H1 (cell line): ENCODE measurements around the gene TASOR2.

Experiments
- CTCF ChIP-seq, 3 experiments: IDR thresholded peaks; 1 replicate in 2 of 3; 2 replicates in 1 of 3; pipeline versions ENCODE4 v1.5.1 to v1.6.1; 2011; ENCODE audit warnings: low read length in 3 of 3, mild to moderate bottlenecking in 3 of 3, inconsistent platforms in 2 of 3, low read depth in 1 of 3, moderate library complexity in 1 of 3; ENCODE audit not compliant: insufficient read depth in 1 of 3; ENCODE audit errors: control extremely low read depth in 1 of 3
- POLR2AphosphoS5 ChIP-seq: IDR thresholded peaks from 2 replicates; pipeline ENCODE4 v1.6.1; 2011; ENCODE audit warnings: low read depth, low read length
- RAD21 ChIP-seq, 2 experiments: IDR thresholded peaks in 1 of 2; conservative IDR thresholded peaks in 1 of 2; 2 replicates each; pipeline ENCODE4 v1.6.1; 2011; ENCODE audit warnings: low read depth in 2 of 2, low read length in 2 of 2, improper control_type of control experiment in 1 of 2, inconsistent platforms in 1 of 2, mild to moderate bottlenecking in 1 of 2, moderate library complexity in 1 of 2
- TAF7 ChIP-seq: optimal IDR thresholded peaks from 2 replicates; pipeline ENCODE3; 2011; ENCODE audit warnings: low read depth, mild to moderate bottlenecking, inconsistent platforms, low read length, moderate library complexity, borderline replicate concordance

GRCh38 chr10:5640036-5640435 lies 44.6 kb upstream of the TASOR2 start:
- TF ChIP-seq POLR2AphosphoS5: no peak
- TF ChIP-seq CTCF (IDR thresholded peaks at IDR 0.05; ENCODE audit: control extremely low read depth in 1 of 3, insufficient read depth in 1 of 3, low read depth in 1 of 3, low read length in 3 of 3): no peak
- TF ChIP-seq RAD21 (IDR thresholded peaks at IDR 0.05 in 1 of 2, conservative IDR thresholded peaks at IDR 0.05 in 1 of 2; ENCODE audit: low read depth in 2 of 2, low read length in 2 of 2): no peak
- no peak for TF ChIP-seq TAF7
